Esophagus muscularis mucosa (tissue), 4 donors: ENCODE data around the gene LPXN.

Experiments
- CTCF ChIP-seq, 3 experiments: fragments of 200-600 bp in 2 of 3; fragments of 450-650 bp in 1 of 3; sonication (generic) in 2 of 3; IDR thresholded peaks; one replicate each; pipeline ENCODE4 v1.5.1; 2017 to 2019; ENCODE audit warnings: antibody characterized with exemption in 3 of 3, mild to moderate bottlenecking in 2 of 3, moderate library complexity in 1 of 3
- EP300 ChIP-seq: sonication (generic); formaldehyde crosslinking; IDR thresholded peaks from one replicate; pipeline ENCODE4 v1.6.1; 2017; ENCODE audit warnings: antibody characterized with exemption
- POLR2A ChIP-seq: fragments of 450-650 bp; IDR thresholded peaks from one replicate; pipeline ENCODE4 v1.6.1; 2017; ENCODE audit warnings: antibody characterized with exemption, moderate library complexity, mild to moderate bottlenecking, low read depth

- no peak for TF ChIP-seq CTCF (IDR thresholded peaks at IDR 0.05)
- TF ChIP-seq POLR2A = no peak
- no peak for TF ChIP-seq EP300
Observed at GRCh38 chr11:58606930-58607714, 31.5 kb upstream of the LPXN start.
